HT-29 (cell line): ENCODE results near the gene SCAPER. TPM values are rescaled to one million over a fixed set of nuclear protein-coding genes. Genes with fewer than 3 reads are reported as not detected.

Source experiments
- DNase-seq: peaks from one replicate; pipeline ENCODE4 v3.0.0-alpha.2; 2015; ENCODE audit warnings: low spot score
- total RNA-seq: library from RNA; depleted of rRNA; stranded (reverse); fragments of >200 nt; shearing (Covaris generic); gene quantifications from 2 replicates; pipeline ENCODE4 v1.2.3, GENCODE V29; 2014

Gene SCAPER
- total RNA-seq, 1 experiment from 2014 or later: 6.0 TPM

GRCh38 chr15:76668900-76669299 lies 236.2 kb downstream of the SCAPER start:
- DNase-seq: no peak

DNA sequence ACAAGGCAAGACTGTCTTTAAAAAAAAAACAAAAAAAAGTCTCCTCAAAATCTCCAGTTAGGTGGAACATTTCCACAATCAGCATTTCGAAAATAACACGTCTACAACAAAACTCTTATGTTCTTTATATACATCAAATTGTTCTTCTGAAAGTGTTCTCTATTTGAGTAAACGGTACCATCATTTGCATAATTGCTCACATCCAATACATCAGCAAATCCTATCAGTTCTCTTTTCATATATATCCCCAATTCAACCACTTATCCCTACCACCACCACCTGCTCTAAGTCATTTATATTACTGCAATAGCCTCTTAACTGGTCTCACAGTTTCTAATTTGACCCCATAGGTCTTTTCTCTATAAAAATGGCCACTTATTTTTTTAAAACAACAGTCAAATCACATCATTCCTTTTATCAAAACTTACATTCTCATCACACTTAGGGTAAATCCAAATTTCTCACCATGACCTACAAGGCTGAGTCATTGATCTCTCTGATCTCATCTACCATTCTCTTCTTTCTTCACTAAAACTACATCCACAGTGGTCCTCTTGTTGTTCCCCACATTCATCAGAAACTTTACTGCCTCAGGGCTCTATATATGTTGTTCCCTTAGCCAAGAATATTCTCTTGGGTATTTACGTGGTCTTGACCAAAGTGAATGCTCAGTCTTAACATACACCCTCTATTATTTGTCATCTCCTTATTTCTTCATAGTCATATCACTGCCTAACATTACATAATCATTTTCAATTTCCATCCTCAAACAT lies 237.0 kb downstream of the SCAPER start:
- no peak for DNase-seq

DNA sequence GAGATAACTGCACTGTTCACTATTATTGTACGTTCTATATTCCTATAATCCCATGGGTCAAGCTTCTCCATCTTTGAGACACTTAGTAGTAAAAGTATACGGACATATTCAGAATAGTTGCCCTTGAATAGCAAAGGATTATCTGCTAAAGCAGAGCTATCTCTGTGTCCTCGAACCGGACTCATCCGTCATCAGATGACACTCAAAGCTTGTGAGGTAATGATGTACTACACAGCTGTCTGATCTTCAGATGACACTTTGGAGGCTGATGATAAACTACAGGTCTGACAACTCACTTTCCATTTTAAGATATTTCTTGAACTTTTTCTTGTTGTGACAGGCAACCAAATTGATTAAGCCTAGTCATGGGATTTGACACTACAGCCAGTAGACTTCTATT lies 240.2 kb downstream of the SCAPER start:
- DNase-seq: no peak

GRCh38 chr15:76664411-76664810 lies 240.7 kb downstream of the SCAPER start:
- no peak for DNase-seq

DNA sequence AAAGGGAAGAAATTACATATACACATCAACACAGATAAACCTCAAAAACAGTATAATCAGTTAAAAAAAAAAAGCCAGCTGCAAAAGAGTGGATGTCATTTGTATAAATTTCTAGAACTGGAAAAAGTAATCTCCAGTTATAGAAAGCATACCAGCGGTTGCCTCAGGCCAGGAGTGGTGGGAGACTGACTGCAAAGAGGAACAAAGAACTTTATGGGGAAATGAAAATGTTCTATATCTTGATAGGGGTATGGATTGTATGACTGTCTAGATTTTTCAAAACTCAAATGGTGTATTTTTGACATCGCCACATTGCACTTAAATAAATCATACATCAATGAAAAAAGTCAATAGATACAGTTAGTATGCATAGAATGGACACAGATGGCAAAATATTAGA lies 241.6 kb downstream of the SCAPER start:
- DNase-seq: no peak

- DNase-seq: no peak
Measured at GRCh38 chr15:76648732-76649444, 256.3 kb downstream of the SCAPER start.

GRCh38 chr15:76647612-76648011 lies 257.5 kb downstream of the SCAPER start:
- DNase-seq: no peak

DNA sequence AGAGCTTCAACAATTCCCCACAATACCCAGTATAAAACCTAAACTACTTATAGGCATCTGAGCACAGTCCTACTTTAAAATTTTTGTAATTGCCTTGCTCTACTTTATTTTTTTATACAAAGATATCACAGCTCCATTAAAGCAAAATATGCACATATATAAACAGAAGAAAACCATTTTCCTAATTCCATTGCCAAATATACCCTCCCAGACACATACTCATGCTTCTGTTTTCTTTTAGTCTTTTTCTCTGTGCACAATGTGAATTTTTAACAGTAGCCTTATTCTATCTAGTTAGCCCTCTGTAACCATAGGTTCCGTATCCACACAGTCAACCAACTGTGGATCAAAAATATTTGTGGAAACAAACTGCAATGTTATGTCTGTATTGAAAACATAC lies 260.5 kb downstream of the SCAPER start:
- DNase-seq: no peak

DNA sequence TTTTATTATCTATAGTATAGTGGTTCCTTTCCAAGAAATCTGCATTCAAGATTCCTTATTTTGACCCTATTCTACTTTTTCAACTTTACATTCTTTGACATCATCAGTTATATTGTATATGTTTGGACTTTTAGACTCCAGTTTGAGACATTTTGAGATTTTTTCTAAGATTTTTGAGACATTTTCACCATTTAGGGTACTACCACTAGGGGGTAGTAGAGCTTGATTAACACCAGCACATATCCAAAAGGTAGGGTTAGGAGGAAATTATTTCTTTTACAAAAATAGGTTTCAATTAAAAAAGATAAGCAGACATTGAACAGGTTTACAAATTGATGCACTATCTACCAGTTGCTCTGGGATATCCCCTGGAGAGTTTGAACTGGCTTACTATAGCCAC lies 262.5 kb downstream of the SCAPER start:
- DNase-seq: no peak

DNA sequence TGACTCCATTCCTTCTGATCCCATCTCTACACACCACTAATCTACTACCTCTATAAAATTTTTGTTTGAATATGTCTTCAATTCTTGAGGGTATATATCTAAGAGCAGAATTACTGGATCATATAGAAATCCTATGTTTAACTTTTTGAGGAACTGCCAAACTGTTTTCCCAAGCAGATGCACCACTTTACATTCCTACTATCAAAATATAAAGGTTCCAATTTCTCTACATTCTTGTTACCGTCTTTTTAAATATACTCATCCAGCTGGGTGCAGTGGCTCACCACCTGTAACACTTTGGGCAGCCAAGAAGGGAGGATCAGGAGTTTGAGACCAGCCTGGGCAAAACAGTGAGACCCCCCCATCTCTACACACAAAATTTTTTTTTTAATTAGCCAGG lies 268.0 kb downstream of the SCAPER start:
- no peak for DNase-seq

DNA sequence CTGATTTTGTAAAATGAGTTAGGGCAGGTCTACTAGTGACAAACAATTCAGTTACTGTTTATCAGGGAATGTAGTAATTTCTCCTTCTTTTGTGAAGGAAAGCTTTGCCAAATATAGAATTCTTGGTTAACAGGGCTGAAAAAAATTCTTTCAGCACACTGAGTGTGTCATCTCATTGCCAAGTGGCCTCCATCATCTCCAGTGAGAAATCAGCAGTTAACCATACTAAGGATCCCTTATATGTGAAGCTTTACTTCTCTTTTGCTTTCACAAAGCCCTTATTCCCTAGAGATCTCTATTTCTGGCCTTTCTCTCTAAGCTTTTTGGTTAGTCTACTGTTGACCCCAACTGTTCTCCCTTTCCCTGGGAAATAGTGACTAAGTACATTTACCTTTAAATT lies 269.1 kb downstream of the SCAPER start:
- no peak for DNase-seq

- no peak for DNase-seq
Measured at GRCh38 chr15:76626611-76627010, 278.5 kb downstream of the SCAPER start.

GRCh38 chr15:76625267-76625666 lies 279.9 kb downstream of the SCAPER start:
- DNase-seq: no peak

GRCh38 chr15:76614725-76615124 lies 290.4 kb downstream of the SCAPER start:
- no peak for DNase-seq

- peak; percentile 94 for DNase-seq
Measured at GRCh38 chr15:76588811-76589747, 316.1 kb downstream of the SCAPER start.

DNA sequence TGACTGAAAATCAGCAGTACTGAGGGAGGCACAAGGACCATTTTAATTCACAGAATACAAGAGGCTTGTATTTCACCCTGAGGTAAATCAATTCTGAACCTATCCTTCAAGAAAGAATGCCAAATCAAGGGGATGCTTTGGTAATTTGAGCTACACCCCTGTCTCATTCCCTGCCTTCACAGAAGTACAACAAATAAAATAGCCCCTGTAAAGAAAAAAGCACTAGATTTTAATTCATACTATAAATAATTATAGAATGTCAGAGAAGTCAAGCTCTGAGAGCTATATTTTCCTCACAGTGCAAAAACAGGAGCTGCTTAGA lies 319.6 kb downstream of the SCAPER start:
- DNase-seq: no peak

DNA sequence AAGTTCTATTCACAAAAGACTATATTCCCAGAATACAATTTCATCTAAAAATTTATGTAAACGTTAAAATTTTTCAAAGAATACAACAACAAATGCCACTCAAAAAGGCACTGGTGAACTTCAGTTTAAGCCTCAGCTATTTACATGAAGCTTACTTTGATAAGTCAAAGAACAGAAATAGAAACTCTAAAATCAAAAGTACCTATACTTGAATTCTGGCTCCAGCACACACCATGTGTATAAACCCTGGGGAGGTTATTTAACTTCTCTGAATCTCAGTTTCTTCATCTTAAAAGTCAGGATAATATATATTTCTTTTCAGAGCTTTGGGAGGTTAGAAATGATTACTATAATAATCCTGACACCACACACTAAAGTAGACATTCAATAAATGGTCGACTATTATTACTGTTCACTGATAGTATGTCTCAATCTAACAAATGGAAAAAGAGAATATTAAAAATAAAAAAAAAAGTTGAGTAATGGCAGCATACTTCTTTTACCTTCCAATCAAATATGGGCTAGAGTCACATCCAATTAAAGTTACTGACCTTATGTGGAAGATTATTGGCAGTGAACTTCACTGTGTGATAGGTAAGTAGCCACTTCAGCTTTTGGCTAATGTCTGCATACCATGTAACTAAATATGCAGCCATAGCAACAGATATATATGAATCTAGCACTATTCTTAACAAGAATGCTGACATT lies 320.1 kb downstream of the SCAPER start:
- DNase-seq: peak; percentile 0

DNA sequence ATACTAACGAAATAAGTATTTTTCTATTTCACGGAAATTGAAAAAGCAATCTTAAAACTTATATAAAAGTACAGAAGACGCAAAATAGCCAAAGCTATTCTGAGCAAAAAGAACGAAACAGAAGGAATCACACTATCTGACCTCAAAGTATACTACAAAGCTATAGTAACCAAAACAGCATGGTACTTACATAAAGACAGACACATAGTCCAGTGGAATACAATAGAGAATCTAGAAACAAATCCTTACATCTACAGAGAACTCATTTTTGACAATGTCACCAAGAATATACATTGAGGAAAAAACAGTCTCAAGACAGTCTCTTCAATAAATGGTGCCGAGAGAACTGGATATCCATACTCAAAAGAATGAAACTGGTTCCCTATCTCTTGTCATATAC lies 322.6 kb downstream of the SCAPER start:
- DNase-seq: peak; percentile 0

GRCh38 chr15:76577879-76578512 lies 327.1 kb downstream of the SCAPER start:
- DNase-seq: peak; percentile 1

GRCh38 chr15:76576523-76577279 lies 328.4 kb downstream of the SCAPER start:
- peak; percentile 94 for DNase-seq
